SU-DHL-6 (cell line): ENCODE measurements around the gene ULK1.

Source experiments
- CTCF ChIP-seq: fragments of 200-600 bp; sonication (generic); IDR thresholded peaks from one replicate; pipeline ENCODE4 v1.5.1; 2017; ENCODE audit warnings: antibody characterized with exemption, mild to moderate bottlenecking, low read length, moderate library complexity; ENCODE audit not compliant: insufficient read depth, poor library complexity, severe bottlenecking
- EZH2phosphoT487 ChIP-seq: fragments of 200-600 bp; sonication (generic), shearing (Covaris generic); conservative IDR thresholded peaks from 2 replicates; pipeline ENCODE4 v1.6.1; 2018; ENCODE audit warnings: mild to moderate bottlenecking, antibody characterized with exemption, low read length, moderate library complexity, mixed read lengths

DNA sequence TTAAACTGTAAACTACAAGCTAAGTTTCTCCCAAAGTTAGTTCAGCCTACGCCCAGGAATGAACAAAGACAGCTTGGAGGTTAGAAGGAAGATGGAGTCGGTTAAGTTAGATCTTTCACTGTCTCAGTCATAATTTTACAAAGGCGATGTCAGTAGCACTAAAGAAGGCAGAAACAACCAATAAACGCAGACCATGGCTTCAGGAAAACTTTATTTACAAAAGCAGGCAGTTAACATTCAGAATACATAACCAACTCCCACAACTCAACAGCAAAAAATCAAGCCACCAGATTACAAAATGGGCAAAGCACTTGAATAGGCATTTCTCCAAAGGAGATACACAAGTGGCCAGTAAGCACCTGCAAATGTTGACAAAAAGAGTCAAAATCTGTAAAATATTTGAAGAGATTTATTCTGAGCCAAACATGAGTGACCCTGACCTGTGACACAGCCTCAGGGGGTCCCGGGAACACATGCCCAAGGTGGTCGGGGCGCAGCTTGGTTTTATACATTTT lies 8.8 kb upstream of the ULK1 start:
- no peak for TF ChIP-seq CTCF
- TF ChIP-seq EZH2phosphoT487, result no peak
